Embryonic facial prominence (tissue), 1 donor: ENCODE data around the gene SAE1.
"Not testable (repeated sequence)": the region's sequence is repeated elsewhere in the genome, so short reads cannot be mapped to it uniquely, and the experiment has no call there.

Experiments used
- DNase-seq: peaks from one replicate; pipeline ENCODE4 v3.0.0-alpha.2; 2016; ENCODE audit errors: extremely low spot score

SAE1 gene

GRCh38 chr19:47130120-47130588 is 481 bp upstream of the SAE1 start:
- no peak for DNase-seq

- DNase-seq = no peak
These were observed 1.7 kb downstream of the SAE1 start for GRCh38 chr19:47132194-47132852.

GRCh38 chr19:47133021-47133471 is 2.4 kb downstream of the SAE1 start:
- DNase-seq = no peak

- DNase-seq = no peak
These were observed 3.9 kb downstream of the SAE1 start for GRCh38 chr19:47134545-47134944.

- no peak for DNase-seq
These were observed 4.5 kb downstream of the SAE1 start for GRCh38 chr19:47135156-47135555.

- not testable (repeated sequence) for DNase-seq
These were observed 10.6 kb downstream of the SAE1 start for GRCh38 chr19:47141252-47141651.

GRCh38 chr19:47141695-47142094 is 11.1 kb downstream of the SAE1 start:
- no peak for DNase-seq

GRCh38 chr19:47142779-47143178 is 12.1 kb downstream of the SAE1 start:
- no peak for DNase-seq

GRCh38 chr19:47143322-47144073 is 12.9 kb downstream of the SAE1 start:
- no peak for DNase-seq

GRCh38 chr19:47144630-47145029 is 14.0 kb downstream of the SAE1 start:
- no peak for DNase-seq

- DNase-seq = no peak
These were observed 15.2 kb downstream of the SAE1 start for GRCh38 chr19:47145639-47146486.

GRCh38 chr19:47146920-47147319 is 16.3 kb downstream of the SAE1 start:
- DNase-seq = no peak

- DNase-seq = no peak
These were observed 21.0 kb downstream of the SAE1 start for GRCh38 chr19:47151627-47152026.

GRCh38 chr19:47152205-47152604 is 21.6 kb downstream of the SAE1 start:
- no peak for DNase-seq

GRCh38 chr19:47152632-47153031 is 22.0 kb downstream of the SAE1 start:
- no peak for DNase-seq

GRCh38 chr19:47153266-47153665 is 22.6 kb downstream of the SAE1 start:
- DNase-seq = no peak

GRCh38 chr19:47155148-47155547 is 24.5 kb downstream of the SAE1 start:
- DNase-seq = no peak

- DNase-seq = no peak
These were observed 26.3 kb downstream of the SAE1 start for GRCh38 chr19:47156861-47157430.

GRCh38 chr19:47157431-47158321 is 27.0 kb downstream of the SAE1 start:
- no peak for DNase-seq

GRCh38 chr19:47158367-47158791 is 27.7 kb downstream of the SAE1 start:
- no peak for DNase-seq
